Sigmoid colon (tissue), 7 donors: ENCODE results near the gene ACTN1. TPM values are rescaled to one million over a fixed set of nuclear protein-coding genes. Genes with fewer than 3 reads are reported as not detected.

Source experiments
- DNase-seq: peaks from one replicate; pipeline ENCODE4 v3.0.0-alpha.2; 2019
- H3K27ac ChIP-seq, 4 donors: fragments of 200-600 bp; sonication (generic); one replicate each; pipeline ENCODE4 v1.5.1; 2016 to 2019; ENCODE audit warnings: mild to moderate bottlenecking in 1 of 4
- H3K27me3 ChIP-seq, 3 donors: fragments of 200-600 bp; sonication (generic); one replicate each; pipeline ENCODE4 v1.5.1; 2019; ENCODE audit warnings: mild to moderate bottlenecking in 1 of 3
- H3K36me3 ChIP-seq, 4 donors: fragments of 200-600 bp; sonication (generic); one replicate each; pipeline ENCODE4 v1.5.1; 2016 to 2019
- H3K4me1 ChIP-seq, 4 donors: fragments of 200-600 bp; sonication (generic); one replicate each; pipeline ENCODE4 v1.5.1; 2017 to 2019
- H3K4me3 ChIP-seq, 4 donors: fragments of 200-600 bp; sonication (generic); one replicate each; pipeline ENCODE4 v1.5.1; 2017 to 2019; ENCODE audit warnings: mild to moderate bottlenecking in 2 of 4, moderate library complexity in 1 of 4
- H3K9me3 ChIP-seq, 4 donors: fragments of 200-600 bp in 3 of 4; sonication (generic) in 3 of 4; one replicate each; pipeline versions ENCODE4 v1.5.1 to v1.6.1; 2013 to 2019
- CTCF ChIP-seq, 4 experiments: fragments of 450-650 bp in 3 of 4; fragments of 200-600 bp in 1 of 4; IDR thresholded peaks; one replicate each; pipeline ENCODE4 v1.5.1; 2016 to 2019; ENCODE audit warnings: antibody characterized with exemption in 4 of 4, mild to moderate bottlenecking in 3 of 4, moderate library complexity in 2 of 4
- EP300 ChIP-seq, 4 donors: sonication (generic); formaldehyde crosslinking; IDR thresholded peaks; one replicate each; pipeline ENCODE4 v1.6.1; 2017; ENCODE audit warnings: antibody characterized with exemption in 4 of 4
- POLR2A ChIP-seq, 2 donors: fragments of 450-650 bp; IDR thresholded peaks; one replicate each; pipeline ENCODE4 v1.6.1; 2016; ENCODE audit warnings: antibody characterized with exemption in 2 of 2, mild to moderate bottlenecking in 2 of 2, moderate library complexity in 2 of 2
- POLR2AphosphoS5 ChIP-seq, 4 donors: sonication (generic); formaldehyde crosslinking; IDR thresholded peaks; one replicate each; pipeline ENCODE4 v1.6.1; 2017; ENCODE audit warnings: antibody characterized with exemption in 4 of 4
- WGBS, 2 donors: extraction: QIAGEN DNeasy Blood & Tissue Kit; methylation state at CpG; one replicate each; pipeline ENCODE4 v1.1.7; 2013; 5-methylcytosine and 5-hydroxymethylcytosine counted together
- intact Hi-C: fragments of 100-400 bp; cut with DNase I; formaldehyde crosslinking; loops from one replicate; pipeline ENCODE4 v1.15.1; 2023
- polyA plus RNA-seq, 3 donors: library from polyadenylated mRNA; stranded (reverse); fragments of 200-250 nt; gene quantifications; one replicate each; pipeline ENCODE4 v1.2.3, GENCODE V29; 2013
- total RNA-seq, 4 donors: library from RNA; depleted of rRNA; stranded (reverse); fragments of >200 nt; gene quantifications; one replicate each; pipeline ENCODE4 v1.1.0, GENCODE V29; 2016
- donor health status: healthy with polysubstance abuse.
- donor health status: Bipolar disorder and iron deficiency.
- donor health status: healthy.

The ACTN1 gene
- total and polyA plus RNA-seq, 7 donors, result 20.1 to 1,069 (median 372) TPM

- H3K27ac ChIP-seq, result peak overlapping the region in 3 of 4 donors; percentile 38 to 67 (median 53)
- no peaks in the 10 kb centered on the region for H3K36me3 ChIP-seq
- no peaks in the 10 kb centered on the region for H3K9me3 ChIP-seq
- intact Hi-C loops, result no loop called here
- H3K27me3 ChIP-seq, result no peaks in the 10 kb centered on the region
- peaks cover 0 to 32% (median 18%) of the 10 kb centered on the region in 4 donors for H3K4me1 ChIP-seq
- WGBS, 2 donors, result 76 to 89% methylated on average over 1 of the region's 1 CpG
- no peak for DNase-seq
- no peak for TF ChIP-seq POLR2AphosphoS5 (IDR thresholded peaks at IDR 0.05)
- TF ChIP-seq EP300 (IDR thresholded peaks at IDR 0.05), result no peak
- TF ChIP-seq POLR2A (IDR thresholded peaks at IDR 0.05), result no peak
- TF ChIP-seq CTCF (IDR thresholded peaks at IDR 0.05), result no peak
- no peak overlapping the region for H3K4me3 ChIP-seq
Measured at GRCh38 chr14:69008421-69008884, 29.4 kb upstream of the ACTN1 start.

GRCh38 chr14:69006346-69006745 lies 27.2 kb upstream of the ACTN1 start:
- Histone ChIP-seq H3K4me1 (peaks cover 0 to 32% (median 18%) of the 10 kb centered on the region in 4 donors), H3K27me3 (no peaks in the 10 kb centered on the region), H3K9me3 (no peaks in the 10 kb centered on the region), H3K36me3 (no peaks in the 10 kb centered on the region), H3K4me3 (no peak overlapping the region), H3K27ac (peak overlapping the region in 3 of 4 donors; percentile 43 to 74 (median 66))
- WGBS, 2 donors, result 94 to 95% methylated on average over 5 of the region's 5 CpGs
- DNase-seq, result no peak
- intact Hi-C loops, result no loop called here
- TF ChIP-seq POLR2A (IDR thresholded peaks at IDR 0.05), result no peak
- TF ChIP-seq EP300 (IDR thresholded peaks at IDR 0.05), result no peak
- TF ChIP-seq POLR2AphosphoS5 (IDR thresholded peaks at IDR 0.05), result no peak
- no peak for TF ChIP-seq CTCF (IDR thresholded peaks at IDR 0.05)

GRCh38 chr14:69005432-69006148 lies 26.5 kb upstream of the ACTN1 start:
- WGBS, 2 donors, result 52 to 68% methylated on average over 11 of the region's 11 CpGs
- DNase-seq, result peak; percentile 89

GRCh38 chr14:69004731-69005431 lies 25.8 kb upstream of the ACTN1 start:
- intact Hi-C loops, result no loop called here
- Histone ChIP-seq H3K9me3 (no peaks in the 10 kb centered on the region), H3K4me1 (peaks cover 0 to 32% (median 18%) of the 10 kb centered on the region in 4 donors), H3K27ac (peak overlapping the region in 3 of 4 donors; percentile 43 to 74 (median 66)), H3K36me3 (no peaks in the 10 kb centered on the region), H3K27me3 (no peaks in the 10 kb centered on the region), H3K4me3 (no peak overlapping the region)
- no peak for DNase-seq
- WGBS, 2 donors, result 76 to 83% methylated on average over 7 of the region's 7 CpGs
- TF ChIP-seq CTCF (IDR thresholded peaks at IDR 0.05) (no peak), POLR2AphosphoS5 (IDR thresholded peaks at IDR 0.05) (no peak), EP300 (IDR thresholded peaks at IDR 0.05) (no peak), POLR2A (IDR thresholded peaks at IDR 0.05) (no peak)

More at GRCh38 chr14:69005432-69006148, 26.5 kb upstream of the ACTN1 start:
- Histone ChIP-seq H3K27me3 (no peaks in the 10 kb centered on the region), H3K27ac (peak overlapping the region in 3 of 4 donors; percentile 43 to 74 (median 66)), H3K9me3 (no peaks in the 10 kb centered on the region), H3K36me3 (no peaks in the 10 kb centered on the region), H3K4me3 (no peak overlapping the region), H3K4me1 (peaks cover 0 to 32% (median 18%) of the 10 kb centered on the region in 4 donors)
- intact Hi-C loops, result no loop called here
- TF ChIP-seq EP300 (IDR thresholded peaks at IDR 0.05) (peak in 1 of 4 donors; percentile 73), POLR2AphosphoS5 (IDR thresholded peaks at IDR 0.05) (peak; percentile 35 to 82 (median 60)), CTCF (IDR thresholded peaks at IDR 0.05) (no peak), POLR2A (IDR thresholded peaks at IDR 0.05) (no peak)
